GM23338 (cell line): ENCODE measurements around the gene MALRD1. TPM values are rescaled to one million over a fixed set of nuclear protein-coding genes. Genes with fewer than 3 reads are reported as not detected.

Experiments
- ATAC-seq: fragments of 200-7000 bp; cut with Tn5 transposase; 3 replicates; pipeline ENCODE4 v1.9.1; 2020
- DNase-seq: peaks from one replicate; pipeline ENCODE4 v3.0.0-alpha.2; 2015; ENCODE audit warnings: low spot score
- H2AFZ ChIP-seq: fragments of 200-600 bp; sonication (generic); 2 replicates; pipeline ENCODE4 v1.8.0; 2016; ENCODE audit warnings: antibody characterized with exemption, mild to moderate bottlenecking, moderate library complexity
- H3F3A ChIP-seq: fragments of 200-600 bp; sonication (generic); replicated peaks from 2 replicates; pipeline ENCODE4 v1.8.0; 2017; ENCODE audit warnings: antibody characterized with exemption, mixed run types, low read depth
- H3K27ac ChIP-seq: fragments of 200-600 bp; sonication (generic); 2 replicates; pipeline ENCODE4 v1.6.1; 2016; ENCODE audit warnings: low read depth
- H3K27me3 ChIP-seq: fragments of 200-600 bp; sonication (generic); 2 replicates; pipeline ENCODE4 v1.8.0; 2016; ENCODE audit warnings: mild to moderate bottlenecking, mixed run types, moderate library complexity; ENCODE audit not compliant: insufficient read depth
- H3K36me3 ChIP-seq: fragments of 200-600 bp; sonication (generic); 2 replicates; pipeline ENCODE4 v1.8.0; 2016; ENCODE audit warnings: mild to moderate bottlenecking; ENCODE audit not compliant: insufficient read depth
- H3K4me1 ChIP-seq: fragments of 200-600 bp; sonication (generic); 2 replicates; pipeline ENCODE4 v1.8.0; 2016; ENCODE audit warnings: mild to moderate bottlenecking, moderate library complexity; ENCODE audit not compliant: insufficient read depth
- H3K4me2 ChIP-seq: fragments of 200-600 bp; sonication (generic); 2 replicates; pipeline ENCODE4 v1.7.1; 2017; ENCODE audit warnings: mixed run types
- H3K4me3 ChIP-seq: fragments of 200-600 bp; sonication (generic); 2 replicates; pipeline ENCODE4 v1.6.1; 2016; ENCODE audit warnings: mixed run types
- H3K79me2 ChIP-seq: fragments of 200-600 bp; sonication (generic); replicated peaks from 2 replicates; pipeline ENCODE4 v1.8.0; 2017; ENCODE audit warnings: mild to moderate bottlenecking; ENCODE audit not compliant: insufficient read depth
- H3K9me2 ChIP-seq: fragments of 200-600 bp; sonication (generic); 2 replicates; pipeline ENCODE4 v1.8.0; 2017; ENCODE audit not compliant: insufficient read depth
- H4K20me1 ChIP-seq: fragments of 200-600 bp; sonication (generic); replicated peaks from 2 replicates; pipeline ENCODE4 v1.8.0; 2017; ENCODE audit warnings: mild to moderate bottlenecking; ENCODE audit not compliant: insufficient read depth
- H3K27ac Mint-ChIP-seq: 2 replicates; pipeline ENCODE4 v1.8.0; 2020; ENCODE audit warnings: inconsistent platforms, mild to moderate bottlenecking, moderate library complexity, mixed read lengths
- H3K27me3 Mint-ChIP-seq: 3 replicates; pipeline ENCODE4 v1.8.0; 2022; ENCODE audit warnings: low read depth, mild to moderate bottlenecking, moderate library complexity, mixed read lengths, inconsistent platforms; ENCODE audit not compliant: insufficient read depth, poor library complexity
- H3K36me3 Mint-ChIP-seq: 3 replicates; pipeline ENCODE4 v1.8.0; 2021; ENCODE audit warnings: low read depth, mild to moderate bottlenecking, inconsistent platforms, moderate library complexity, mixed read lengths
- H3K4me1 Mint-ChIP-seq: 3 replicates; pipeline ENCODE4 v1.8.0; 2020; ENCODE audit warnings: mild to moderate bottlenecking, inconsistent platforms, mixed read lengths
- H3K4me3 Mint-ChIP-seq: 3 replicates; pipeline ENCODE4 v1.8.0; 2021; ENCODE audit warnings: moderate library complexity, mild to moderate bottlenecking, inconsistent platforms, mixed read lengths
- H3K9me3 Mint-ChIP-seq: 3 replicates; pipeline ENCODE4 v1.8.0; 2020; ENCODE audit warnings: moderate library complexity, mild to moderate bottlenecking, inconsistent platforms, mixed read lengths
- CREB1 ChIP-seq: fragments of 250-450 bp; sonication (Bioruptor Pico); IDR thresholded peaks from 2 replicates; pipeline ENCODE4 v1.5.0; 2020; ENCODE audit warnings: low read depth, mild to moderate bottlenecking, moderate library complexity
- EZH2 ChIP-seq: fragments of 200-600 bp; sonication (generic); IDR thresholded peaks from one replicate; pipeline ENCODE4 v1.8.0; 2017; ENCODE audit warnings: antibody characterized with exemption, mild to moderate bottlenecking, low read depth; ENCODE audit not compliant: unreplicated experiment
- EZH2phosphoT487 ChIP-seq: fragments of 200-600 bp; sonication (generic); IDR thresholded peaks from one replicate; pipeline ENCODE4 v1.8.1; 2018; ENCODE audit warnings: antibody characterized with exemption; ENCODE audit not compliant: unreplicated experiment
- JUNB ChIP-seq: IDR thresholded peaks from one replicate; pipeline ENCODE4 v1.6.1; 2016; ENCODE audit warnings: antibody characterized with exemption; ENCODE audit not compliant: unreplicated experiment
- NANOG ChIP-seq: IDR thresholded peaks from 2 replicates; pipeline ENCODE4 v1.6.1; 2016; ENCODE audit warnings: antibody characterized with exemption, borderline replicate concordance
- POLR2AphosphoS5 ChIP-seq: IDR thresholded peaks from 2 replicates; pipeline ENCODE4 v1.6.1; 2016; ENCODE audit warnings: antibody characterized with exemption, low read depth
- STAT1 ChIP-seq: IDR thresholded peaks from one replicate; pipeline ENCODE4 v1.6.1; 2016; ENCODE audit warnings: antibody characterized with exemption; ENCODE audit not compliant: unreplicated experiment
- ZNF114 ChIP-seq: fragments of 250-450 bp; sonication (Bioruptor Pico); IDR thresholded peaks from 2 replicates; pipeline ENCODE4 v1.5.0; 2020; ENCODE audit warnings: mild to moderate bottlenecking, moderate library complexity
- ZNF331 ChIP-seq: fragments of 250-450 bp; sonication (Bioruptor Pico); IDR thresholded peaks from 2 replicates; pipeline ENCODE4 v1.5.0; 2020; ENCODE audit warnings: low read depth, mild to moderate bottlenecking, moderate library complexity
- polyA plus RNA-seq: library from polyadenylated mRNA; unstranded; fragments of >200 nt; fragmentation: Nextera tagmentation; extraction: Ambion mirVana; gene quantifications from 2 replicates; pipeline ENCODE4 v1.2.1, GENCODE V29; 2016
- total RNA-seq: library from RNA; depleted of rRNA; stranded (reverse); fragments of >200 nt; shearing (Covaris generic); gene quantifications from 2 replicates; pipeline ENCODE4 v1.2.3, GENCODE V29; 2014
- TF ChIP-seq, protein P1 (sequence below): fragments of 250-450 bp; sonication (Bioruptor Pico); IDR thresholded peaks from 2 replicates; pipeline ENCODE4 v1.5.0; 2020; ENCODE audit warnings: mild to moderate bottlenecking, moderate library complexity
- TF ChIP-seq, protein P2 (sequence below), 2 experiments: fragments of 200-600 bp in 1 of 2; sonication (generic) in 1 of 2; conservative IDR thresholded peaks; 2 replicates each; pipeline versions ENCODE4 v1.5.1 to v1.6.1; 2016 to 2017; ENCODE audit warnings: antibody characterized with exemption in 2 of 2, low read depth in 2 of 2, mild to moderate bottlenecking in 2 of 2, moderate library complexity in 1 of 2
- TF ChIP-seq, protein P3 (sequence below): IDR thresholded peaks from one replicate; pipeline ENCODE4 v1.6.1; 2018; ENCODE audit warnings: antibody characterized with exemption; ENCODE audit not compliant: unreplicated experiment
- TF ChIP-seq, protein P4 (sequence below): IDR thresholded peaks from 2 replicates; pipeline ENCODE4 v1.6.1; 2016; ENCODE audit warnings: antibody characterized with exemption

The MALRD1 gene
- total and polyA plus RNA-seq, 2 experiments from 2014 or later: 0.42 to 1.9 TPM

DNA sequence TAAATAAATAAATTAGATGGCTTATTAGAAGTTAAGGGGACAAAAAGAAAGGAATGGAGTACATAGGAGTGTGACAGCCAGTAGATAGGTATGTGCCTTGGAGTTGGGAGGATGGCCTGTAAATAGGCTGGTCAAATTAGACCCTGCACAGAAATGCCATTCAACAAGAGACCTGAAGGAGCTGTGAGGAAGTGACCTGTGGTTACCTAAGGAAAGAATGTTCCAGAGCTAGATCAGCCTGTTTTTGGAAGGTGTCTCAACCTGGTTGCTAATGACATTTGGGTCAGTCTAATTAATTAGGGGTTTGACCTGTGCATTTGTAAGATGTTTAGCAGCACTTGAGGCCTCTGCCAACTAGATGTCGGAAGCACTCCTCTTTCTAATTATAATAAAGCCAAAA lies 452.4 kb downstream of the MALRD1 start:
- H3K4me3 ChIP-seq: no peak overlapping the region
- no peaks in the 10 kb centered on the region for H3K4me1 ChIP-seq
- H3K4me2 ChIP-seq: no peak overlapping the region
- DNase-seq (no peak), ATAC-seq (no peak)
- H3K27me3 Mint-ChIP-seq: peaks cover 1% of the 10 kb centered on the region
- H3F3A ChIP-seq: no peaks in the 10 kb centered on the region
- no peak overlapping the region for H2AFZ ChIP-seq
- H3K27me3 ChIP-seq: no peaks in the 10 kb centered on the region
- no peaks in the 10 kb centered on the region for H3K9me2 ChIP-seq
- no peaks in the 10 kb centered on the region for H3K9me3 Mint-ChIP-seq
- TF ChIP-seq EZH2 (no peak), JUNB (no peak), NANOG (no peak), CREB1 (CRISPR knock-in tag) (no peak), ZNF331 (CRISPR knock-in tag) (no peak), EZH2phosphoT487 (no peak), STAT1 (no peak), ZNF114 (no peak), POLR2AphosphoS5 (no peak)
- TF ChIP-seq, protein P1, sequence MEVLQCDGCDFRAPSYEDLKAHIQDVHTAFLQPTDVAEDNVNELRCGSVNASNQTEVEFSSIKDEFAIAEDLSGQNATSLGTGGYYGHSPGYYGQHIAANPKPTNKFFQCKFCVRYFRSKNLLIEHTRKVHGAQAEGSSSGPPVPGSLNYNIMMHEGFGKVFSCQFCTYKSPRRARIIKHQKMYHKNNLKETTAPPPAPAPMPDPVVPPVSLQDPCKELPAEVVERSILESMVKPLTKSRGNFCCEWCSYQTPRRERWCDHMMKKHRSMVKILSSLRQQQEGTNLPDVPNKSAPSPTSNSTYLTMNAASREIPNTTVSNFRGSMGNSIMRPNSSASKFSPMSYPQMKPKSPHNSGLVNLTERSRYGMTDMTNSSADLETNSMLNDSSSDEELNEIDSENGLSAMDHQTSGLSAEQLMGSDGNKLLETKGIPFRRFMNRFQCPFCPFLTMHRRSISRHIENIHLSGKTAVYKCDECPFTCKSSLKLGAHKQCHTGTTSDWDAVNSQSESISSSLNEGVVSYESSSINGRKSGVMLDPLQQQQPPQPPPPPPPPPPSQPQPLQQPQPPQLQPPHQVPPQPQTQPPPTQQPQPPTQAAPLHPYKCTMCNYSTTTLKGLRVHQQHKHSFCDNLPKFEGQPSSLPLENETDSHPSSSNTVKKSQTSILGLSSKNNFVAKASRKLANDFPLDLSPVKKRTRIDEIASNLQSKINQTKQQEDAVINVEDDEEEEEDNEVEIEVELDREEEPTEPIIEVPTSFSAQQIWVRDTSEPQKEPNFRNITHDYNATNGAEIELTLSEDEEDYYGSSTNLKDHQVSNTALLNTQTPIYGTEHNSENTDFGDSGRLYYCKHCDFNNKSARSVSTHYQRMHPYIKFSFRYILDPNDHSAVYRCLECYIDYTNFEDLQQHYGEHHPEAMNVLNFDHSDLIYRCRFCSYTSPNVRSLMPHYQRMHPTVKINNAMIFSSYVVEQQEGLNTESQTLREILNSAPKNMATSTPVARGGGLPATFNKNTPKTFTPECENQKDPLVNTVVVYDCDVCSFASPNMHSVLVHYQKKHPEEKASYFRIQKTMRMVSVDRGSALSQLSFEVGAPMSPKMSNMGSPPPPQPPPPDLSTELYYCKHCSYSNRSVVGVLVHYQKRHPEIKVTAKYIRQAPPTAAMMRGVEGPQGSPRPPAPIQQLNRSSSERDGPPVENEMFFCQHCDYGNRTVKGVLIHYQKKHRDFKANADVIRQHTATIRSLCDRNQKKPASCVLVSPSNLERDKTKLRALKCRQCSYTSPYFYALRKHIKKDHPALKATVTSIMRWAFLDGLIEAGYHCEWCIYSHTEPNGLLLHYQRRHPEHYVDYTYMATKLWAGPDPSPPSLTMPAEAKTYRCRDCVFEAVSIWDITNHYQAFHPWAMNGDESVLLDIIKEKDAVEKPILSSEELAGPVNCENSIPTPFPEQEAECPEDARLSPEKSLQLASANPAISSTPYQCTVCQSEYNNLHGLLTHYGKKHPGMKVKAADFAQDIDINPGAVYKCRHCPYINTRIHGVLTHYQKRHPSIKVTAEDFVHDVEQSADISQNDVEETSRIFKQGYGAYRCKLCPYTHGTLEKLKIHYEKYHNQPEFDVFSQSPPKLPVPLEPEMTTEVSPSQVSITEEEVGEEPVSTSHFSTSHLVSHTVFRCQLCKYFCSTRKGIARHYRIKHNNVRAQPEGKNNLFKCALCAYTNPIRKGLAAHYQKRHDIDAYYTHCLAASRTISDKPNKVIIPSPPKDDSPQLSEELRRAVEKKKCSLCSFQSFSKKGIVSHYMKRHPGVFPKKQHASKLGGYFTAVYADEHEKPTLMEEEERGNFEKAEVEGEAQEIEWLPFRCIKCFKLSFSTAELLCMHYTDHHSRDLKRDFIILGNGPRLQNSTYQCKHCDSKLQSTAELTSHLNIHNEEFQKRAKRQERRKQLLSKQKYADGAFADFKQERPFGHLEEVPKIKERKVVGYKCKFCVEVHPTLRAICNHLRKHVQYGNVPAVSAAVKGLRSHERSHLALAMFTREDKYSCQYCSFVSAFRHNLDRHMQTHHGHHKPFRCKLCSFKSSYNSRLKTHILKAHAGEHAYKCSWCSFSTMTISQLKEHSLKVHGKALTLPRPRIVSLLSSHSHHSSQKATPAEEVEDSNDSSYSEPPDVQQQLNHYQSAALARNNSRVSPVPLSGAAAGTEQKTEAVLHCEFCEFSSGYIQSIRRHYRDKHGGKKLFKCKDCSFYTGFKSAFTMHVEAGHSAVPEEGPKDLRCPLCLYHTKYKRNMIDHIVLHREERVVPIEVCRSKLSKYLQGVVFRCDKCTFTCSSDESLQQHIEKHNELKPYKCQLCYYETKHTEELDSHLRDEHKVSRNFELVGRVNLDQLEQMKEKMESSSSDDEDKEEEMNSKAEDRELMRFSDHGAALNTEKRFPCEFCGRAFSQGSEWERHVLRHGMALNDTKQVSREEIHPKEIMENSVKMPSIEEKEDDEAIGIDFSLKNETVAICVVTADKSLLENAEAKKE (CRISPR knock-in tag): no peak
- TF ChIP-seq, protein P2, sequence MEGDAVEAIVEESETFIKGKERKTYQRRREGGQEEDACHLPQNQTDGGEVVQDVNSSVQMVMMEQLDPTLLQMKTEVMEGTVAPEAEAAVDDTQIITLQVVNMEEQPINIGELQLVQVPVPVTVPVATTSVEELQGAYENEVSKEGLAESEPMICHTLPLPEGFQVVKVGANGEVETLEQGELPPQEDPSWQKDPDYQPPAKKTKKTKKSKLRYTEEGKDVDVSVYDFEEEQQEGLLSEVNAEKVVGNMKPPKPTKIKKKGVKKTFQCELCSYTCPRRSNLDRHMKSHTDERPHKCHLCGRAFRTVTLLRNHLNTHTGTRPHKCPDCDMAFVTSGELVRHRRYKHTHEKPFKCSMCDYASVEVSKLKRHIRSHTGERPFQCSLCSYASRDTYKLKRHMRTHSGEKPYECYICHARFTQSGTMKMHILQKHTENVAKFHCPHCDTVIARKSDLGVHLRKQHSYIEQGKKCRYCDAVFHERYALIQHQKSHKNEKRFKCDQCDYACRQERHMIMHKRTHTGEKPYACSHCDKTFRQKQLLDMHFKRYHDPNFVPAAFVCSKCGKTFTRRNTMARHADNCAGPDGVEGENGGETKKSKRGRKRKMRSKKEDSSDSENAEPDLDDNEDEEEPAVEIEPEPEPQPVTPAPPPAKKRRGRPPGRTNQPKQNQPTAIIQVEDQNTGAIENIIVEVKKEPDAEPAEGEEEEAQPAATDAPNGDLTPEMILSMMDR (conservative IDR thresholded peaks at IDR 0.05; ENCODE audit: low read depth in 2 of 2): no peak
- TF ChIP-seq, protein P3, sequence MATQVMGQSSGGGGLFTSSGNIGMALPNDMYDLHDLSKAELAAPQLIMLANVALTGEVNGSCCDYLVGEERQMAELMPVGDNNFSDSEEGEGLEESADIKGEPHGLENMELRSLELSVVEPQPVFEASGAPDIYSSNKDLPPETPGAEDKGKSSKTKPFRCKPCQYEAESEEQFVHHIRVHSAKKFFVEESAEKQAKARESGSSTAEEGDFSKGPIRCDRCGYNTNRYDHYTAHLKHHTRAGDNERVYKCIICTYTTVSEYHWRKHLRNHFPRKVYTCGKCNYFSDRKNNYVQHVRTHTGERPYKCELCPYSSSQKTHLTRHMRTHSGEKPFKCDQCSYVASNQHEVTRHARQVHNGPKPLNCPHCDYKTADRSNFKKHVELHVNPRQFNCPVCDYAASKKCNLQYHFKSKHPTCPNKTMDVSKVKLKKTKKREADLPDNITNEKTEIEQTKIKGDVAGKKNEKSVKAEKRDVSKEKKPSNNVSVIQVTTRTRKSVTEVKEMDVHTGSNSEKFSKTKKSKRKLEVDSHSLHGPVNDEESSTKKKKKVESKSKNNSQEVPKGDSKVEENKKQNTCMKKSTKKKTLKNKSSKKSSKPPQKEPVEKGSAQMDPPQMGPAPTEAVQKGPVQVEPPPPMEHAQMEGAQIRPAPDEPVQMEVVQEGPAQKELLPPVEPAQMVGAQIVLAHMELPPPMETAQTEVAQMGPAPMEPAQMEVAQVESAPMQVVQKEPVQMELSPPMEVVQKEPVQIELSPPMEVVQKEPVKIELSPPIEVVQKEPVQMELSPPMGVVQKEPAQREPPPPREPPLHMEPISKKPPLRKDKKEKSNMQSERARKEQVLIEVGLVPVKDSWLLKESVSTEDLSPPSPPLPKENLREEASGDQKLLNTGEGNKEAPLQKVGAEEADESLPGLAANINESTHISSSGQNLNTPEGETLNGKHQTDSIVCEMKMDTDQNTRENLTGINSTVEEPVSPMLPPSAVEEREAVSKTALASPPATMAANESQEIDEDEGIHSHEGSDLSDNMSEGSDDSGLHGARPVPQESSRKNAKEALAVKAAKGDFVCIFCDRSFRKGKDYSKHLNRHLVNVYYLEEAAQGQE: no peak
- TF ChIP-seq, protein P4, sequence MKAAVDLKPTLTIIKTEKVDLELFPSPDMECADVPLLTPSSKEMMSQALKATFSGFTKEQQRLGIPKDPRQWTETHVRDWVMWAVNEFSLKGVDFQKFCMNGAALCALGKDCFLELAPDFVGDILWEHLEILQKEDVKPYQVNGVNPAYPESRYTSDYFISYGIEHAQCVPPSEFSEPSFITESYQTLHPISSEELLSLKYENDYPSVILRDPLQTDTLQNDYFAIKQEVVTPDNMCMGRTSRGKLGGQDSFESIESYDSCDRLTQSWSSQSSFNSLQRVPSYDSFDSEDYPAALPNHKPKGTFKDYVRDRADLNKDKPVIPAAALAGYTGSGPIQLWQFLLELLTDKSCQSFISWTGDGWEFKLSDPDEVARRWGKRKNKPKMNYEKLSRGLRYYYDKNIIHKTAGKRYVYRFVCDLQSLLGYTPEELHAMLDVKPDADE: no peak
- H3K36me3 ChIP-seq: no peaks in the 10 kb centered on the region
- no peak overlapping the region for H3K4me3 Mint-ChIP-seq
- H3K79me2 ChIP-seq: no peaks in the 10 kb centered on the region
- no peak overlapping the region; the same call in 1 of the 2 replicates for H3K27ac Mint-ChIP-seq
- no peaks in the 10 kb centered on the region for H3K4me1 Mint-ChIP-seq
- H3K27ac ChIP-seq: no peak overlapping the region
- H4K20me1 ChIP-seq: no peaks in the 10 kb centered on the region
- no peaks in the 10 kb centered on the region for H3K36me3 Mint-ChIP-seq
